ENCODE data around the gene SLC15A4.

DNA sequence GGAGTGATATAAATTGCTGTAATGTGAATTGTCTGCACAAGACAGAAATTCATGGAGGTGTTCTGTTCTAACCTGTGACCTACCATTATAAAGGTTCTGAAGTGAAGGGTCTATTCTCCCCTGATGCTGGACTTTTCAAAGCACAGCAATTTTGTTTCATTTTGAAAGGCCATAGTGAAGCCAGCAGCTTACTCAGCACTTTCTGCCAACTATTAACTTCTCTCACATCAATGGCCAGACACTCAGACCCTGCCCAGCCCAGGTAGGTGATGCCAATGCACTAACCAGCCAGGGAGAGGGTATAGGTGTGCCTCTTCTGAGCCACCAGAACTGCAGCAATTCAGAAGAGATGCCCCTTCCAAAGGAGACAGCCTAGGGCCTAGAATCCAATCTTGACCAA is 43.9 kb downstream of the SLC15A4 start:
- TF ChIP-seq, protein P1, sequence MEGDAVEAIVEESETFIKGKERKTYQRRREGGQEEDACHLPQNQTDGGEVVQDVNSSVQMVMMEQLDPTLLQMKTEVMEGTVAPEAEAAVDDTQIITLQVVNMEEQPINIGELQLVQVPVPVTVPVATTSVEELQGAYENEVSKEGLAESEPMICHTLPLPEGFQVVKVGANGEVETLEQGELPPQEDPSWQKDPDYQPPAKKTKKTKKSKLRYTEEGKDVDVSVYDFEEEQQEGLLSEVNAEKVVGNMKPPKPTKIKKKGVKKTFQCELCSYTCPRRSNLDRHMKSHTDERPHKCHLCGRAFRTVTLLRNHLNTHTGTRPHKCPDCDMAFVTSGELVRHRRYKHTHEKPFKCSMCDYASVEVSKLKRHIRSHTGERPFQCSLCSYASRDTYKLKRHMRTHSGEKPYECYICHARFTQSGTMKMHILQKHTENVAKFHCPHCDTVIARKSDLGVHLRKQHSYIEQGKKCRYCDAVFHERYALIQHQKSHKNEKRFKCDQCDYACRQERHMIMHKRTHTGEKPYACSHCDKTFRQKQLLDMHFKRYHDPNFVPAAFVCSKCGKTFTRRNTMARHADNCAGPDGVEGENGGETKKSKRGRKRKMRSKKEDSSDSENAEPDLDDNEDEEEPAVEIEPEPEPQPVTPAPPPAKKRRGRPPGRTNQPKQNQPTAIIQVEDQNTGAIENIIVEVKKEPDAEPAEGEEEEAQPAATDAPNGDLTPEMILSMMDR (IDR thresholded peaks at IDR 0.05; ENCODE audit: extremely low read depth in 1 of 2, insufficient read depth in 1 of 2, low read depth in 1 of 2, low read length in 2 of 2), result no peak
- TF ChIP-seq POLR2A (IDR thresholded peaks at IDR 0.05; ENCODE audit: low read depth, low read length) (no peak), POLR2AphosphoS5 (IDR thresholded peaks at IDR 0.05; ENCODE audit: insufficient read depth, low read depth, low read length) (no peak), EZH2 (IDR thresholded peaks at IDR 0.05; ENCODE audit: borderline replicate concordance, low read depth, low read length, severe bottlenecking) (no peak), GATA2 (IDR thresholded peaks at IDR 0.05; ENCODE audit: insufficient read depth, insufficient read length, low read depth, low read length) (no peak), JUN (IDR thresholded peaks at IDR 0.05; ENCODE audit: borderline replicate concordance, insufficient read depth, insufficient read length, low read depth) (no peak)

Data from endothelial cell of umbilical vein (primary cell).